NCI-H146 treated with DMSO at 0.1 percent for 48 hours (cell line): ENCODE results near the gene DLG1.
"Not testable (repeated sequence)": the region's sequence is repeated elsewhere in the genome, so short reads cannot be mapped to it uniquely, and the experiment has no call there.

Source experiments
- DNase-seq: peaks from one replicate; lab custom pipeline; 2025; ENCODE audit not compliant: unreplicated experiment; lab: John Stamatoyannopoulos, UW

Gene DLG1

GRCh38 chr3:197216914-197217313 is 81.5 kb downstream of the DLG1 start:
- DNase-seq, result no peak

DNA sequence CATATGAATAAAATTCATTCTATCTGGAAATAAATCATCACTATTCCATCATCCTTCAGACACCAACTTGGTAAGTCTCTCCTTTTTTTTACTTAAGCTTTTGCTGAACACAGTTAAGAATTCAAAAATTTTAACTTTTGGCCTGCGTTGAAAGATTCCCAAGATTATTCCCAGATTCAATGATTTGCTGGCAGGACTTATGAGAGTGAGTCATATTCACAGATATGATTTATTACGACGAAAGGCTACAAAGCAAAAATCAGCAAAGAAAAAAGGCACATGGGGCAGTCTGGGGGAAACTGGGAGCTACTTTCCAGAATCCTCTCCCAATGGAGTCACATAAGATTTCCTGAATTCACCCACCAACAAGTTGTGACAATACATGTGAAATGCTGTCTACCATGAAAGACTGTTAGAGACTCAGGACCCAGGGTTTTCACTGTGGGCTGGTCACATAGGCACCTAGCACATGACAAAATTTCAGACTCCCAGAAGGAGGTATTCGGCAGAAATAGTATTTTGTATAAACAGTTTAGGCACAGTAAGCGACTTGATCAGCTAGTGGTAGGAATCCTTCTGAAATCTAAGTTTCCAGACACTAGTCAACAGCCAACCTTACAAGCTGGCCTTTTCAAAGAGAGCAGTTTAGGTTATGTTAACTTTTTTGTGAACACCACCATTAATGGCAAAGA is 82.1 kb downstream of the DLG1 start:
- DNase-seq, result no peak

GRCh38 chr3:197212290-197212689 is 86.1 kb downstream of the DLG1 start:
- DNase-seq, result no peak

- DNase-seq, result not testable (repeated sequence)
These were observed 86.7 kb downstream of the DLG1 start for GRCh38 chr3:197211698-197212097.

DNA sequence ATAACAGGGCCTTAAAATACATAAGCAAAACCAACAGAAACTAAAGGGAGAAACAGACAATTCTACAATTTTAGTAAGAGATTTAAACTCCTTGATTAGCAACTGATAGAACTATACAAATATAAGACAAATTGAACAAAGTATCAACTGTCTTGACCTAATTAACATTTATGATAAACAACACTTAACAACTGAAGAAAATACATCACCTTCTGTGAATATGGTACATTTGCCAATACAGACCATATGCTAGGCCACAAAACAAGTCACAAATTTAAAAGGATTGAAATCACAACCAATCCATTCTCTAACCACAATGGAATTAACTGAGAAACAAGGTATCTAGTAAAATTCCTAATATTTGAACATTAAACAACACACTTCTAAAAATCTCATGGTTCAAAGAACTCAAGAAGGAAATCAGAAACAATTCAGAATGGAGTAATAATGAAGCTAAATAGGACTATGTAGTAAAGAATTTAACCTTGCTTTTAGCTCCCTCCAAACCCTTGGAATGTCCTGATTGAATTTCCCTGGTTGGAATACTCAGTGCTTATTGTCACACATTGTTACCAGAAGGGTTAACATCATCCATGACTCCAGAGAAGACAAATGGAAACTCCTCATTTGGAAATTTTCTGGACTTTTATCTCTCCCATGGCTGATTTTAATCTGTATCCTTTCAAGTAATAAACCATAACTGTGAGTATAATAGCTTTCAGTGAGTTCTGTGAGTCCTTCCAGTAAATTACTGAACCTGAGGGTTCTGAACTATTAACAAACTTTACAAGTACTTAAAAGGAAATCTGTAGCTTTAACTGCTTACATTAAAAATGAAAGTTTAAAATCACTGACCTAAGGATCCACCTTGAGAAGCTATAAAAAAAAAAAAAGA is 88.8 kb downstream of the DLG1 start:
- no peak for DNase-seq

DNA sequence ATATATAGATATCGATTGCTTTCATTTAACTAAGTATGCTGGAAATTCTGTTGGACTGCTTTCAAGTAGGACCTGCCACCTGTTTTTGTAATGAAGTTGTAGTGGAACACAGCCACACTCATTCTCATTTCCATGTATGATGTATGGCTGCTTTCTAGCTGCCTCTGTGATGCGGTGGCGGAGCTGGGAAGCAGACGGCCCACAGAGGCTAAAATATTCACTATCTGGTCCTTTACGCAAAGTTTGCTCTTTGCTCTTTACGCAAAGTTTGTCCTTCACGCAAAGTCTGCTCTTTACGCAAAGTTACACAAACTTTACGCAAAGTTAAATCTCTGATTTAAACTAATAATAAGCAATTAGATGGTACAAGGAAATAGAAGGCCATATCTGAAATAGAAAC is 91.5 kb downstream of the DLG1 start:
- DNase-seq, result no peak

DNA sequence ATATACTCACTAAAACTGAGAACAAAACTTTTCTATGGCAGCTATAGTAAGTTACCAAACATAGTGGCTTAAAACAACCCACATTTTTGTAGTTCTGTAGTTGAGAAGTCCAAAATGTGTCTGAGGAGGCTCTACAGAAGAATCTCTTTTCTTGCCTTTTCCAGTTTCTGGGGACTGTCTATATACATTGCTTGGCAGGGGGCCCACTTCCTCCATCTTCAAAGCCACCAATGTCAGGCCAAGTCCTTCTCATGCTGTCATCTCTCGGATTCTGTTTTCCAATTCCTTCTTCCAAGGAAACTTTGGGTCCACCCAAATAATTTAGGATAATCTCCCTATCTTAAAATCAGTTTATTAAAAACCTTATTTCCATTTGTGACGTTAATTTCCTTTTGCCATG is 92.7 kb downstream of the DLG1 start:
- no peak for DNase-seq

- no peak for DNase-seq
These were observed 93.1 kb downstream of the DLG1 start for GRCh38 chr3:197205265-197205664.

- DNase-seq, result no peak
These were observed 93.7 kb downstream of the DLG1 start for GRCh38 chr3:197204736-197205135.

GRCh38 chr3:197203714-197204146 is 94.7 kb downstream of the DLG1 start:
- DNase-seq, result no peak

DNA sequence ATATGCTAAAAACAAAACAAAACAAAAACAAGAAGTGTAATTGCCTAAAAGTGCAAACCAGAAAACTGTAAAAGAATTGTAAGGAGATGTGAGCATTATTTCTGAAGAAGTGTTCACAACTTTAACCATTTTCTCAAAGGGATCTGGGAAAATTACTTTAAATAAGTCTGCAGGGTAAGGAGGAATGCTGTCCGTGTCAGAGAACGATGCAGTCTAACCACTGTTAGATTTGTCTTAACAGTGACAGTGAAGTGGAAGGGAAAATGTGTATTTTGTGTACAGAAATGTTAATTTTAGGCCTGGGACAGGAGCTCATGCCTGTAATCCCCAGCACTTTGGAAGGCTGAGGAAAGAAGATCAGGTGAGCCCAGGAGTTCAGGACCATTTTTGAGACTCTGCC is 95.7 kb downstream of the DLG1 start:
- DNase-seq, result no peak

DNA sequence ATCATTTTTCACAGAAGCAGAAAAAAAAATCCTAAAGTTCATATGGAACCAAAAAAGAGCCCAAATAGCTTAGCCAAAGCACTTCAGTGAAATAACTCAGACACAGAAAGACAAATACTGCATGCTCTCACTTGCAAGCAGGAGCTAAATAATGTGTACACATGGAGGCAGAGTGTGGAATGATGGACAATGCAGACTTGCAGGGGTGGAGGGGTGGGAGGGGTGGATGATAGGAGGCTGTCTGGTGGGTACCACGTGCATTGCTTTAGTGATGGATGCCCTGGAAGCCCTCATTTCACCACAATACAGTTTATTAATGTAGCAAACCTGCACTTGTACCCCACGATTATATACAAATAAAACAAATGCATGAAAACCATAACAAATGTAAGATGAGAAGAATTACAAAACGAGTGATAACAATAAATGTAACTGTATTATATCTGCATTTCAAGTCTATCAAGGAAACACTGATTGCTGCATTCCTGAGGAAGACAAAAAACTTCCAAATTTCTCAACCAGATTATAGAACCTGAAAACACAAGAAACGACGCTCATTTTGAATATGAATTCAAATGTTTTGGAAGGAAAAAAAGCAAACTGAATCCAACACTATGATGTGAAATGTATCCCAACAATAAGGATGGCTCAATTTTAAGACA is 96.5 kb downstream of the DLG1 start:
- DNase-seq, result no peak

DNA sequence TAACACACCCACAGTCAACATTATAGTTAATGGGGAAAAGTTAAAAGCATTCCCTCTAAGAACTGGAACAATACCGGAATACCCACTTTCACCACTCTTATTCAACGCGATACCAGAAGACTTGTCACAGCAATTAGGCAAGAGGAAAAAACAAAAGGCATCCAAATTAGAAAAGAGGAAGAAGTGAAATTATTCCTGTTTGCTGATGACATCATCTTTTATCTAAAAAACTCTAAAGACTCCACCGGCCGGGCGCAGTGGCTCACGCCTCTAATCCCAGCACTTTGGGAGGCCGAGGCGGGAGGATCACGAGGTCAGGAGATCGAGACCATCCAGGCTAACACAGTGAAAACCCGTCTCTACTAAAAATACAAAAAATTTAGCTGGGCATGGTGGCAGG is 97.6 kb downstream of the DLG1 start:
- not testable (repeated sequence) for DNase-seq

DNA sequence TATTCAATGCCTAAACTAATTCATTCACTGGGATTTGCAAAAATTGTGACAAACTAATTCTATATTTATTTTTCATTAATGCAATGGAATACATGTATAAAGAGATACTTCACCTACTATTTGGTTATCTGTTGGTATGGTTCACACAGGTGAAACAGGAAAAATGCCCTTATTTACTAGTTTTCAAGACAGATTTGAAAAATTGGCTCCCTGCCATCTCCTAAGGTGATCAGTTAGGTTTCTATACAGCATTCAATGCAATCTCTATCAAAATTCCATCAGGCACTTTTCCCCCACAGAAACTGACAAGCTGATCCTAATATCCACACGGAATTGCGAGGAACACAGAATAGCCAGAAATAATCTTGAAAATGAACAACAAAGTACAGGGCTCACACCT is 101.1 kb downstream of the DLG1 start:
- DNase-seq, result no peak

GRCh38 chr3:197196192-197196591 is 102.2 kb downstream of the DLG1 start:
- DNase-seq, result no peak

DNA sequence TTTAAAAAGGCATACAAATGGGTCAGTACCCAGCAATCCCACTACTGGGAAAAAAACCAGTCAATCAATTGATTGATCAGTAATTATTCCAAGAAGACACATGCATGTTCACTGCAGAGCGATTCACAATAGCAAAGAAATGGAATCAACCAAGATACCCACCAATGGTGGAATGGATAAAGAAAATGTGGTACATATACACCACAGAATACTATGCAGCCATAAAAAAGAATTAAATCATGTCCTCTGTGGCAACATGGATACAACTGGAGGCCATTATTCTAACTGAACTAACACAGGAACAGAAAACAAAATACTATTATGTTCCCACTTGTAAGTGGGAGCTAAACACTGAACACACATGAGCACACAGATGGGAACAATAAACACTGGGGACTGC is 103.1 kb downstream of the DLG1 start:
- no peak for DNase-seq

DNA sequence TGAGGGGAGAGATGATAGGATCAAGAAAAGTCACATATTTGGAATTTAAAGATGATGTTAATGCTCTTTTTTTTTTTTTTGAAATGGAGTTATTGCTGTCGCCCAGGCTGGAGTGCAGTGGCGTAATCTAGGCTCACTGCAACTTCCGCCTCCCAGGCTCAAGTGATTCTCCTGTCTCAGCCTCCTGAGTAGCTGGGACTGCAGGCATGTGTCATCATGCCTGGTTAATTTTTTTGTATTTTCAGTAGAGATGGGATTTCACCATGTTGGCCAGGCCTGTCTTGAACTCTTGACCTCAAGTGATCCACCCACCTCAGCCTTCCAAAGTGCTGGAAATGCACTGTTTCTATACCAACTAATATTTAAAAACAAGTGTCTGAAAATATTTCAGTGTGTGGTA is 104.7 kb downstream of the DLG1 start:
- DNase-seq, result not testable (repeated sequence)

- no peak for DNase-seq
These were observed 106.5 kb downstream of the DLG1 start for GRCh38 chr3:197191897-197192296.

GRCh38 chr3:197189623-197190022 is 108.8 kb downstream of the DLG1 start:
- no peak for DNase-seq

- no peak for DNase-seq
These were observed 109.4 kb downstream of the DLG1 start for GRCh38 chr3:197188963-197189362.

- peak; percentile 77 for DNase-seq
These were observed 111.4 kb downstream of the DLG1 start for GRCh38 chr3:197186887-197187588.
